Transverse colon (tissue), 4 donors: ENCODE data around the gene ACAP2.

Source experiments
- EP300 ChIP-seq: sonication (generic); formaldehyde crosslinking; IDR thresholded peaks from one replicate; pipeline ENCODE4 v1.6.1; 2017; ENCODE audit warnings: antibody characterized with exemption, low read depth
- POLR2AphosphoS5 ChIP-seq, 3 donors: sonication (generic); formaldehyde crosslinking; IDR thresholded peaks; one replicate each; pipeline ENCODE4 v1.6.1; 2016; ENCODE audit warnings: antibody characterized with exemption in 3 of 3
- TF ChIP-seq, protein P1 (sequence below), 5 experiments: fragments of 200-600 bp in 3 of 5; fragments of 450-650 bp in 2 of 5; sonication (generic) in 3 of 5; IDR thresholded peaks; 1 replicate in 2 of 5; 2 replicates in 3 of 5; pipeline ENCODE4 v1.5.1; 2016 to 2017; ENCODE audit warnings: antibody characterized with exemption in 5 of 5, inconsistent platforms in 3 of 5, mild to moderate bottlenecking in 2 of 5, moderate library complexity in 1 of 5

DNA sequence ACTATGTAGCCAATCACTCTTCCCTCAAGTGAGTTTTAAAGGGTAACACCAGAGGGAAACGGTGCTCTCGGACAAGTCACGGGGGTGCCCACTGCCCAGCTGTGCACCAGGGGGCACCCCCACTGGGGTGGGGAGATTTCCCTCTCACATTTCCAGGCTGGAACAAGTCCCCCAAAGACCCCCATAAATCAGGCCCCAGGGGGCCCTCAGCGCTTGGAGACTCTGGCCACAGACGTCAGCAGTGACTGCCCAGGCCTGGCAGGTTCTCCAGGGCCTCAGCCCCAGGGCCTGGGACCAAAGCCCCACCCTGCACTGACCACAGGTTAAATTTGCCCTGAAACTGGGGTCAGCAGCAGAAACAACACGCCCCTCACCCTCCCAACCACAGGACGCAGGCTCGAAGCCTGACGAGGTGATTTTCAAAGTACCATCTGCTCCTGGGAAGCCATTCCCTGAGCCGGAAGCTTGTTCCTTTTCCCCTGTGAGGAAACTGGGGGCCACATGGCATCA is 188.8 kb downstream of the ACAP2 start:
- TF ChIP-seq POLR2AphosphoS5 (IDR thresholded peaks at IDR 0.05) (no peak), EP300 (no peak)
- TF ChIP-seq, protein P1, sequence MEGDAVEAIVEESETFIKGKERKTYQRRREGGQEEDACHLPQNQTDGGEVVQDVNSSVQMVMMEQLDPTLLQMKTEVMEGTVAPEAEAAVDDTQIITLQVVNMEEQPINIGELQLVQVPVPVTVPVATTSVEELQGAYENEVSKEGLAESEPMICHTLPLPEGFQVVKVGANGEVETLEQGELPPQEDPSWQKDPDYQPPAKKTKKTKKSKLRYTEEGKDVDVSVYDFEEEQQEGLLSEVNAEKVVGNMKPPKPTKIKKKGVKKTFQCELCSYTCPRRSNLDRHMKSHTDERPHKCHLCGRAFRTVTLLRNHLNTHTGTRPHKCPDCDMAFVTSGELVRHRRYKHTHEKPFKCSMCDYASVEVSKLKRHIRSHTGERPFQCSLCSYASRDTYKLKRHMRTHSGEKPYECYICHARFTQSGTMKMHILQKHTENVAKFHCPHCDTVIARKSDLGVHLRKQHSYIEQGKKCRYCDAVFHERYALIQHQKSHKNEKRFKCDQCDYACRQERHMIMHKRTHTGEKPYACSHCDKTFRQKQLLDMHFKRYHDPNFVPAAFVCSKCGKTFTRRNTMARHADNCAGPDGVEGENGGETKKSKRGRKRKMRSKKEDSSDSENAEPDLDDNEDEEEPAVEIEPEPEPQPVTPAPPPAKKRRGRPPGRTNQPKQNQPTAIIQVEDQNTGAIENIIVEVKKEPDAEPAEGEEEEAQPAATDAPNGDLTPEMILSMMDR (IDR thresholded peaks at IDR 0.05) = no peak
